NT2/D1 (cell line): ENCODE results near the gene ELK4.

ENCODE experiments used
- SUZ12 ChIP-seq: IDR thresholded peaks from 2 replicates; pipeline ENCODE4 v1.6.1; 2011; ENCODE audit not compliant: insufficient read length, insufficient read depth; ENCODE audit errors: extremely low read depth
- YY1 ChIP-seq: IDR thresholded peaks from 2 replicates; pipeline ENCODE4 v1.6.1; 2011; ENCODE audit not compliant: insufficient read length, insufficient read depth

- no peak for TF ChIP-seq YY1
- no peak for TF ChIP-seq SUZ12
These were observed 42.8 kb downstream of the ELK4 start for GRCh38 chr1:205589046-205589445.
